HEK293T (cell line): ENCODE results near the gene MT2A.

Source experiments
- ARNT ChIP-seq: fragments of 450-650 bp; IDR thresholded peaks from 2 replicates; pipeline ENCODE4 v1.6.1; 2017; ENCODE audit warnings: mild to moderate bottlenecking
- BHLHE40 ChIP-seq: fragments of 450-650 bp; IDR thresholded peaks from 2 replicates; pipeline ENCODE4 v1.6.1; 2016; ENCODE audit warnings: mild to moderate bottlenecking, moderate library complexity, borderline replicate concordance
- ELF4 ChIP-seq: fragments of 450-650 bp; IDR thresholded peaks from 2 replicates; pipeline ENCODE4 v1.6.1; 2017; ENCODE audit warnings: antibody characterized with exemption
- FOXA1 ChIP-seq: fragments of 450-650 bp; IDR thresholded peaks from 2 replicates; pipeline ENCODE4 v1.6.1; 2016; ENCODE audit warnings: mild to moderate bottlenecking
- FOXK2 ChIP-seq: fragments of 450-650 bp; IDR thresholded peaks from 2 replicates; pipeline ENCODE4 v1.6.1; 2016; ENCODE audit warnings: mild to moderate bottlenecking
- NFRKB ChIP-seq: fragments of 450-650 bp; IDR thresholded peaks from 2 replicates; pipeline ENCODE4 v1.6.1; 2016; ENCODE audit warnings: mild to moderate bottlenecking, moderate library complexity
- ZNF384 ChIP-seq: fragments of 450-650 bp; IDR thresholded peaks from 2 replicates; pipeline ENCODE4 v1.6.1; 2016

DNA sequence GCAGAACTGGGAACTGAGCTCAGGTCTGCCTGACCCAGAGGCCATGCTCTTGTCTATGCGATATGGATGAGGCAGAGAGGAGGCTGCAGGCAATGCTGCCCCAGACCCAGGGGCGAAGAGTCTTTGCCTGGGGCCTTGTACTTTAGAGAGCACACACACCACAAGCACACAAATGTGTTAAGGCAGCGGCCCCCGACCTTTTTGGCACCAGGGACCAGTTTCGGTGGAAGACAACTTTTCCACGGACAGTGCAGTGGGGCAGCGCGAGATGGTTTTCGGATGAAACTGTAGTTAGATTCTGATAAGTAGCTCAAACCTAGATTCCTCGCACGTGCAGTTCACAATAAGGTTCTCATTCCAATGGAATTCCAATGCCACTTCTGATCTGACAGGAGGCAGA lies 36.9 kb upstream of the MT2A start:
- TF ChIP-seq ELF4 (no peak), NFRKB (no peak), BHLHE40 (no peak), FOXA1 (no peak), ARNT (no peak), FOXK2 (no peak), ZNF384 (no peak)
